Right atrium auricular region (tissue), 2 donors: ENCODE measurements around the gene ANKRD65. TPM values are rescaled to one million over a fixed set of nuclear protein-coding genes. Genes with fewer than 3 reads are reported as not detected.

Experiments
- DNase-seq: peaks from one replicate; pipeline ENCODE4 v3.0.0-alpha.2; 2019; ENCODE audit warnings: low spot score
- H3K27ac ChIP-seq, 2 donors: fragments of 200-600 bp; sonication (generic); 1 replicate in 1 of 2; 2 replicates in 1 of 2; pipeline ENCODE4 v1.5.1; 2016 to 2019
- H3K27me3 ChIP-seq, 2 donors: fragments of 200-600 bp; sonication (generic); one replicate each; pipeline versions ENCODE4 v1.5.1 to v1.6.0; 2017 to 2019
- H3K36me3 ChIP-seq: fragments of 200-600 bp; sonication (generic); one replicate; pipeline ENCODE4 v1.5.1; 2016
- H3K4me1 ChIP-seq, 2 donors: fragments of 200-600 bp; sonication (generic); one replicate each; pipeline versions ENCODE4 v1.5.1 to v1.6.0; 2017 to 2019
- H3K4me3 ChIP-seq, 2 donors: fragments of 200-600 bp; sonication (generic); 1 replicate in 1 of 2; 2 replicates in 1 of 2; pipeline ENCODE4 v1.5.1; 2017 to 2019; ENCODE audit warnings: mild to moderate bottlenecking in 1 of 2, moderate library complexity in 1 of 2
- H3K9me3 ChIP-seq, 2 donors: fragments of 200-600 bp; sonication (generic); one replicate each; pipeline ENCODE4 v1.5.1; 2019
- total RNA-seq, 2 donors: library from RNA; depleted of rRNA; stranded (reverse); fragments of >200 nt; gene quantifications; one replicate each; pipeline ENCODE4 v1.1.0, GENCODE V29; 2016
- TF ChIP-seq, protein P1 (sequence below), 2 donors: fragments of 200-600 bp; sonication (generic); IDR thresholded peaks; one replicate each; pipeline ENCODE4 v1.5.1; 2019; ENCODE audit warnings: antibody characterized with exemption in 2 of 2

ANKRD65 gene
- total RNA-seq, 2 donors from 2014 or later = 2.2 to 2.4 TPM

DNA sequence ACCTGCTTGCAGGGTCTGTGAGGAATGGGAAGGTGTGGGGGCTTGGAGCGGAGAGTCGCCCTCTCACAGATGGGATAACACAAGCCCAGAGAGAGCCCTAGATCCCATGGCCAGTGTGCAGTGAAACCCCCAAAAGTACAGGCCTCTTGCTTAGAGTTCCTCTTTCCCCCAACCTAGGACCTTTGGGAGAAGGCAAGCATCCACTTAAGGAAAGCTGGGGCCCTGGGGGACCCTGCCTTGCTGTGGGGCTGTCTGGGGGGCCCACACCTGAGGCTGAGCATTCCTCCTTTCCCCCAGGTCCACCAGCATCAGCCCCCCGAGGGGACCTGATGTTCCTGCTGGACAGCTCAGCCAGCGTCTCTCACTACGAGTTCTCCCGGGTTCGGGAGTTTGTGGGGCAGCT, 15.6 kb upstream of the ANKRD65 start:
- no peak overlapping the region for H3K27ac ChIP-seq
- peaks cover 0 to 69% of the 10 kb centered on the region in 2 donors for H3K4me1 ChIP-seq
- DNase-seq = no peak
- H3K36me3 ChIP-seq = no peaks in the 10 kb centered on the region
- H3K9me3 ChIP-seq = no peaks in the 10 kb centered on the region
- H3K27me3 ChIP-seq = no peaks in the 10 kb centered on the region
- TF ChIP-seq, protein P1, sequence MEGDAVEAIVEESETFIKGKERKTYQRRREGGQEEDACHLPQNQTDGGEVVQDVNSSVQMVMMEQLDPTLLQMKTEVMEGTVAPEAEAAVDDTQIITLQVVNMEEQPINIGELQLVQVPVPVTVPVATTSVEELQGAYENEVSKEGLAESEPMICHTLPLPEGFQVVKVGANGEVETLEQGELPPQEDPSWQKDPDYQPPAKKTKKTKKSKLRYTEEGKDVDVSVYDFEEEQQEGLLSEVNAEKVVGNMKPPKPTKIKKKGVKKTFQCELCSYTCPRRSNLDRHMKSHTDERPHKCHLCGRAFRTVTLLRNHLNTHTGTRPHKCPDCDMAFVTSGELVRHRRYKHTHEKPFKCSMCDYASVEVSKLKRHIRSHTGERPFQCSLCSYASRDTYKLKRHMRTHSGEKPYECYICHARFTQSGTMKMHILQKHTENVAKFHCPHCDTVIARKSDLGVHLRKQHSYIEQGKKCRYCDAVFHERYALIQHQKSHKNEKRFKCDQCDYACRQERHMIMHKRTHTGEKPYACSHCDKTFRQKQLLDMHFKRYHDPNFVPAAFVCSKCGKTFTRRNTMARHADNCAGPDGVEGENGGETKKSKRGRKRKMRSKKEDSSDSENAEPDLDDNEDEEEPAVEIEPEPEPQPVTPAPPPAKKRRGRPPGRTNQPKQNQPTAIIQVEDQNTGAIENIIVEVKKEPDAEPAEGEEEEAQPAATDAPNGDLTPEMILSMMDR (IDR thresholded peaks at IDR 0.05) = no peak
- H3K4me3 ChIP-seq = peak overlapping the region; percentile 32 to 56

DNA sequence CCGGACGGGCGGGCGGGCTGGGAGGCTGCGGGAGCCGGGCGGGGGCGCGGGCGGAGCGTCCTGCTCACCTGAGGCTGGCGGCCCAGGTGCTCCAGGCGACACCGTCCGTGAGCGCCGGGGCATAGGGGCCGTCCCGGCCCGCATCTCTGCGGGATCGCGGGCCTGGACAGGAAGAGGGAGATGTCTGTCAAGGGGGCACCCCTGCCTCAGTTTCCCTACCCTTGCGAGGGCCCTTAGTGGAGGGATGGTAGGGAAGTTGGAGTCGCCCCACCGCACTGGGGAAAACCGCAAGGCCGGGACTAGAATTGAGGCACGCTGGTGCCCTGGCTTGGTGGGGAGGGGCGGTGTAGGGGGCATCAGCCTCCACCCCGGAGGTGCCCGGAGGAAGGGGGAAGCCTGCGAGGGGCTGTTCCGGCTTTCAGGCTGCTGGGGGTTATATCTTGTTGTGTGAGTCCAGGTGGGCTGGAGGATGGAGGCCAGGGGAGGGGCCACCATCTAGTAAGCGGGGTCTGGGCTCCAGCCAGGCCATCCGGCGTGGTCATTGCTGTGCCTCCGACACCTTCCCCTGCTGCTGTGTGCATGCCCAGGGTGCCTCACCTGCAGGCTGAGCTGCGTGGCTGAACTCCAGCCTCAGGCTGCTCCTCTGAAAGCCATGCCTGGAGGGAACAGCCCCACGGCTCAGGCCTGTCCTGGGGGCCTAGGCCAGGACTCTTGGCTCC, 15.0 kb upstream of the ANKRD65 start:
- TF ChIP-seq, protein P1 (IDR thresholded peaks at IDR 0.05) = no peak
- H3K4me1 ChIP-seq = peaks cover 0 to 69% of the 10 kb centered on the region in 2 donors

DNA sequence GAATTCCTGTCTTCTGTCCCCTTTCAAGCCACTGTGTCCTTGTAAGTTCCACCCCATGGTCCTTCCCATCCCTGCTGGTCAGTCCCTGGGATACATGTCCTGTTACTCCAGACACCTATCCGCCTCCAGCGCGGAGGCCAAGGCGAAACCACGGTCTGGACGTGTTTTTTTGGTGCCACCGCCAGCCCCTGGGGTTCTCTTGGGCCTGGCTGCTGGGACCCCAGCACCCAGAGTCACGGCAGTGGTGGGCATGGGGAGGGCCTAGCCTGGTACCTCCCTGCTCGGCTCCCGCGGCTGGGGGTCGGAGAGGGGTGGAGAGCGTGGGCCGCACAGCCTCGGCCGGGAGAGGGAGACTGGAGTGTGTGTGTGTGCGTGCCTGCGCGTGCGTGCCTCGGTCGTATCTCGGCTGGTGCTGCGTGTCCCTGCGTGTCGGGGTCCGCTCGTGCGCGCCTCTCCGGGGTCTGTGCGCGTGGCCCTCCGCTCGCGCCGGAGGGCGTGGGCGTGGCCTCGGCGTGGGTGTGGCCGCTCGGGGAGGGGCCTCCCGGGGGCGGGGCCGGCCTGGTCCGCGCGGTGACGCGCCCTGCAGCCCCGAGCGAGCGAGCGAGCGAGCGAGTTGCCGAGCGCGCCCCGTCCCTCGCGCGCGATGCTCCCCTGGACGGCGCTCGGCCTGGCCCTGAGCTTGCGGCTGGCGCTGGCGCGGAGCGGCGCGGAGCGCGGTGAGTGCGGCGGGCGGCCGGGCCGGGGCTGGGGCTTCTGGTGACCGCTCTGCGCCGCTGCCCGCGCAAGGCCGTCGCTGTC, 14.2 kb upstream of the ANKRD65 start, which contains the start of gene VWA1:
VWA1 (plus strand) TSS at position 585 of the 798 bp plus-strand sequence; CDS start at position 644, 59 bp downstream.
- Histone ChIP-seq H3K36me3 (no peaks in the 10 kb centered on the region), H3K27ac (peak within 1 kb of the TSS; percentile 81 to 87), H3K27me3 (no peaks in the 10 kb centered on the region), H3K4me3 (peak within 1 kb of the TSS; percentile 32 to 56), H3K9me3 (no peaks in the 10 kb centered on the region), H3K4me1 (peaks cover 0 to 69% of the 10 kb centered on the region in 2 donors)
- TF ChIP-seq, protein P1 (IDR thresholded peaks at IDR 0.05) = no peak
- DNase-seq = no peak

More for the DNA sequence above, 15.0 kb upstream of the ANKRD65 start:
- Histone ChIP-seq H3K4me3 (peak overlapping the region; percentile 32 to 56), H3K9me3 (no peaks in the 10 kb centered on the region), H3K36me3 (no peaks in the 10 kb centered on the region), H3K27ac (peak overlapping the region in 1 of 2 donors; percentile 46), H3K27me3 (no peaks in the 10 kb centered on the region)
- DNase-seq = no peak

DNA sequence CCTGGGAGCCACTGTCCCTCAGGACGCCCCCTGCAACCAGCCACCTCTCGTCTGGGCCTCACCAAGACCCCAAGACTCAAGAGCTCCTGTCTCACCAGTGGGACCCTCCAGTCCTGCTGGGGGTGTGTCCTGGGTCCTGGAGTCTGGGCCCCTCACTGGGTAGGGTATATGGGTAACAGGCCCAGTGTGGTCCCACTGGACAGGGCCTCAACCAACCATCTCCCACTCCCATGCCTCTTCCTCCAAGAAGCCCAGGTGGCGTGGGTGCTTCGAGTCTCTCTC, 13.7 kb upstream of the ANKRD65 start:
- no peaks in the 10 kb centered on the region for H3K9me3 ChIP-seq
- peak overlapping the region; percentile 32 to 56 for H3K4me3 ChIP-seq
- H3K27ac ChIP-seq = peak overlapping the region; percentile 81 to 87
- TF ChIP-seq, protein P1 (IDR thresholded peaks at IDR 0.05) = no peak
- no peak for DNase-seq
- no peaks in the 10 kb centered on the region for H3K27me3 ChIP-seq
- no peaks in the 10 kb centered on the region for H3K36me3 ChIP-seq
- H3K4me1 ChIP-seq = peaks cover 0 to 73% of the 10 kb centered on the region in 2 donors

DNA sequence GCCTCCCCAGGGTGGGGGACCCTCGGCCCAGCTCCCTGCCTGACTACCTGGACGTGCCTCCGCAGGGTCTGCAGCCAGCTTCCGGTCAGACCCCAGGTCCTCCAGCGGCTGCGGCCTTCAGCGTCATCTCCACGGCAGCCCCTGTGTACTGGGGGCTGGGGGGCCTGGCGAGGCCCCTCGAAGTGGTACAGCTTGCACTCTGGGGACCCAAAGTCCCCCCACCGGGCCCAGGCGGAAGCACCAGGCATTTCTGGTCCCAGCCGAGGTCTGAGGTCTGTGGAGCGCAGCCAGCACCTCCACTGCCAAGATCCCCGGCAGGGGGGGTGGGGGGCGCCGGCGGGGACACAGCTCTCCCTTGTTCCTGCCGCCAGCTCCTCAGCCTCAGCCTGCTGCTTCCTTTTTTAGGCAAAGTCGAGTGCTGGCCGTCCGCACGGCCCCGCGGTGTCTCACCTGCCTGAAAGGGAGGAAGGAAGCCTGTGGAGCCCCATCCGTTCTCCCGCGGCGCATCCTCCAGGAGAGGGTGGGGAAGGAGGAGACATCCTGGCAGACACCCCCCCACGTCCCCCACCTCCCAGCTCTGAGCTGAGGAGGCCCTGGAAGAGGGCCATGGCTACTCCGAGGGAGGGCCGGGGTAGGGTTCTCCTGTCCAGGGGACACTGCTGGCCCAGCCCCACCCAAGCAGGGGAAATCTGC, 13.2 kb upstream of the ANKRD65 start:
- TF ChIP-seq, protein P1 (IDR thresholded peaks at IDR 0.05) = no peak
- peak overlapping the region; percentile 81 to 87 for H3K27ac ChIP-seq
- no peaks in the 10 kb centered on the region for H3K27me3 ChIP-seq
- H3K4me3 ChIP-seq = peak overlapping the region in 1 of 2 donors; percentile 56
- no peaks in the 10 kb centered on the region for H3K9me3 ChIP-seq
- H3K4me1 ChIP-seq = peaks cover 0 to 78% of the 10 kb centered on the region in 2 donors
- no peaks in the 10 kb centered on the region for H3K36me3 ChIP-seq
- peak; percentile 62 for DNase-seq
